Fibroblast of peridontal ligament (primary cell): ENCODE data around the gene OGFOD3.
A peak's percentile ranks its signal among the peaks of the same experiment; 100 is the strongest.
"Not testable (repeated sequence)": the region's sequence is repeated elsewhere in the genome, so short reads cannot be mapped to it uniquely, and the experiment has no call there.

Experiments used
- DNase-seq: peaks from one replicate; pipeline ENCODE4 v3.0.0-alpha.2; 2010; ENCODE audit errors: extremely low read depth

OGFOD3 gene

DNA sequence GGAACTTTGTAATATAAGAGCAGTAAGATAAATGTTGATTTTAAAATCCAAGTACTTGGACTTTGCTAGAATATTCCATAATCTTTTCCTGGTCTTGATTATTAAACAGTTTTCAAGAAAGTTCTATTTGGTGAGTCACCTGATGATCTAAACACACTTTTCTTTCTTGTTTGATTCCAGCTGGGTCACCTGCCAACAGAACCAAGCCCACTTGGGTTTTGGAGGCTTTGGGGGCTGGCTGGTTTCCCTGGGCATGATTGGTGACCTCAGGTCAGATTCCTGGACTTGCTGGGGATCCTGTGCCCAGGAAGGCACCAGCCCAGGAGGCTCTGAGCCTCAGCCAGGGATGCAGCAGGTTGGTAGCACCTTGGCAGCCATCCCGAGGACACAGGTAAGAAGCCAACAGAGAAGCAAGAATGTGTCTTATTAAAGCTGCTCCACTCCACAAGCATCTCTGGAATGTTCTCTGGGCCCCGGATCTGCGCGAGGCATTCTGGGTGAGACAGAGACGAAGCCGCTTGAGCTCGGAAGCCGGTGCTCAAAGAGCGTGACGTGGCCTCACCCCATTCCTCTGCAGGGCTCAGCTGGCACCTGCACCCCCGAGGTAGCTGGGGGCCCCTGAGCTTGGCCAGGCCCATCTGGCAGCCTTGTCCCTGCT lies 62.5 kb downstream of the OGFOD3 start:
- DNase-seq = no peak

DNA sequence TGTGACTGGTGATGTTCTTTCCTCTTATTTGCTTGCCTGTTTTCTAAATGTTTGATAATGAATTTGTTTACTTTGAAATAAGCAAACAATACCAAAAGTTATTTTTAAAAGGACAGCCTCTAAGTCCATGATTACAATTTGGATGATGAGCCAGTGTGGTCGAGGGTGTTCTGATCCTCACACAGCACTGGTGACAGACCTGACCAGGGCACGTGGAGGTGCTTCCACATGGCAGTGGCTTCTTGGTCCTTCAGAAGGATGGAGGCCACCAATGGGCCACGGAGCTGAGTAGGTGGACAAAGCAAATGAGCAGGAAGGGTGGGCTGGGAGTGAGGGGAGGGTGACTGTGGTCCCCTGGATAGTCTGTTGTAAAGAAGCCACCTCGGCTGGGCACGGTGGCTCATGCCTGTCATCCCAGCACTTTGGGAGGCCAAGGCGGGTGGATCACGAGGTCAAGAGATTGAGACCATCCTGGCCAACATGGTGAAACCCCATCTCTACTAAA lies 63.5 kb downstream of the OGFOD3 start:
- no peak for DNase-seq

DNA sequence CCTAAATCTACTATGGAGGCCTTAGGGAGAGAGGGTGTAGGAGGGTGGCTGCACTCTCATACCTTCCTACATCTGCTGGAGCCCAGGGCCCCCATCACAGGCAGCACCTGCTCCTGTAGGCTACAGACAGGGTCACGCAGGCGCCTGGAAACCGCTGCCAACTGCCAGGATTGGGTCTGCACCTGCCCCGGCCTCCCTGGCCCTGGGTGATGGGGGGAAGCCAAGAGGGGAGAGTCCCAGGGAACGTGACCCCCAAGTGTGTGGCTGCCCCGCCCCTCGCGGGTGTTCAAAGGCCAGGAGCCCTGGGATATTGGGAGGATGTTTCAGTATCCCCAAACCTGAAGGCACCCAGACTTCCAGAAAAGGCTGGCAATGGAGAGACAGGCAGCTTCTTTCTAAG lies 64.9 kb downstream of the OGFOD3 start:
- no peak for DNase-seq

DNA sequence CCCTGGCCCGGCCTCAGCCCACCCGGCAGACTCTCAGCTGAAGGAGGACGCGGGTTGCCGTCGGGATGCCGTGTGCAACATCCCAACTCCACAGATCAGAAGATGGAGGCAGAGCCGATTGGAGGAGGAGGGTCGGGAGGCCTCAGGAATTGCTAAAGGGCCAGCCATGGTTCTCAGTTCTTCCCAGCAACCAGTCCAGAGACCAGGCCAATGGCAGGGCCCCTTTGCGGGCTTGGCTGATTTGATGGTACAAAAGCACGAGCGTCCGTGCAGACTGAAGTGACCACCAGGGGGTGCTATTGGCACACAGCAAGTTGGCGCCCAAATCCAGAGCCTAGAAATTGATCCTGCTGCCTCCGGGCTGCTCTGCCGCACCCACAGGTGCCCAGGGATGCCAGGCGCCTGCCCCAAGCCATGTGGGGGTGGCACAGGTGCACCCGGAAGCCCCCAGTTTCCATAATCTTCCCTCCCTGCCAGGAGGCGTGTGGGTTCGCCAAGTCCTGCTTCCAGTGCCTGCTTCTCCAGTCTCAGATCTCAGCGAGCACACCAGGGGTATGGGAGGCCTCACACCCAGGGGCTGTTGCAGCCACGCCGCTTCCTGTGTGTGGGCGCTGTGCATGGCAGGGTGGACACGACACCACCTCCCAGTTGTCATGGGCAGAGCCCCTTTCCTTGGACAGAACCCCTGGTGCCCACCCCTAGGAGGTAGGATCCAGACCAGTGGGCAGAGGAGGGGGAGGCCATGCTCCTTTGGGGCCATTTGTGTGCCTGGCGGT lies 66.5 kb downstream of the OGFOD3 start:
- peak; percentile 90 for DNase-seq

DNA sequence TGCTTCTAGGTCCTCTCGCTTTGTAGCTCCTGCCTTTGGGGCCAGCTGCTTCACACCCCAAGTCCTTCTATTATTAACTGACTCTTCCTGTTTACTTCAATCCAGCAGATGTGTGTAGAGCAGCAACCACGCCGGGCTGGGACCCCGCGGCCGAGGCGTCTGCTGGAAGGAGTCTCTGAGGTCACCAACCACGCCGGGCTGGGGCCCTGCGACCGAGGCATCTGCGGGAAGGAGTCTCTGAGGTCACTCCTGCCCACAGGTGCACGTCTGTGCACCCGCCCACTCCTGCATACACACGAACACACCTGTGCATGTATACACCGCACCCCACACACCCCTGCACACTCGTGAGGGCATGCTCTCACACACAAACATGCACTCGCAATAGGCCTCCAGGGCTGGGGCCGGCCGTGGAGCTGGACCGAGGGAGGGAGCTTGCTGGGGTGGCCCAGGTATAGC lies 67.1 kb downstream of the OGFOD3 start:
- no peak for DNase-seq

DNA sequence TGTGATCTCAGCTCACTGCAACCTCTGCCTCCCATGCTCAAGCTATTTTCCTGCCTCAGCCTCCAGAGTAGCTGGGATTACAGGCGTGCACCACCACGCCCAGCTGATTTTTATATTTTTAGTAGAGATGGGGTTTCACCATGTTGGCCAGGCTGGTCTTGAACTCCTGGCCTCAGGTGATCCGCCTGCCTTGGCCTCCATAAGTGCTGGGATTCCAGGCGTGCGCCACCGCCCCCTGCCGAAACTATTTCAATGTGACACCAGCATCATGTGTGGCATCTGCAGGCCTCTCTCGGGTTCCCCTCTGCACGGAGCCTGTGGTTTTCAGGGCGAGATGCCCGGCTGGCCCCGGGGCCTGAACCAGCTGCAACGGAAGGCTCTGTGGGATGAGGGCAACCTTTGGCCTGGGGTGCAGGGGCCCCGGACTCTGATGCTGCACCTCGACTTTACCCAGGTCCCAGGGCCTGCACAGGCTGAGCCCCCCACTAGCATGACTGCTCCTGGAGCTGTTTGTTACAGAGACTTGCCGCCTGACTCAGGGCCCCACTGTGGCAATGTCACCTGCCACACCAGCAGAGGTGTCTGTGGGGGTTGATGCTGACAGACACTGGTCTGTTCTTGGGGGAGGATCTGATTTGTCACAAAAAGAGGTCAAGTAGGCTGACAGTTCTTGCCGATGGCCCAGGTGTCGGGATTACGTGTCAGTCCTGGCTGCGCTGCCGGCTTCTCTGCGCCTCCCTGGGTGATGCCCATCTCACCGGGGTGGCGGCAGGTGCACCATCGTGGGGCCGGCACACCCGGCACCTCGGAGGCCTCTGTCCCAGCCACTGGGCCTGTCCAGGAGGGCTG lies 68.0 kb downstream of the OGFOD3 start:
- no peak for DNase-seq

DNA sequence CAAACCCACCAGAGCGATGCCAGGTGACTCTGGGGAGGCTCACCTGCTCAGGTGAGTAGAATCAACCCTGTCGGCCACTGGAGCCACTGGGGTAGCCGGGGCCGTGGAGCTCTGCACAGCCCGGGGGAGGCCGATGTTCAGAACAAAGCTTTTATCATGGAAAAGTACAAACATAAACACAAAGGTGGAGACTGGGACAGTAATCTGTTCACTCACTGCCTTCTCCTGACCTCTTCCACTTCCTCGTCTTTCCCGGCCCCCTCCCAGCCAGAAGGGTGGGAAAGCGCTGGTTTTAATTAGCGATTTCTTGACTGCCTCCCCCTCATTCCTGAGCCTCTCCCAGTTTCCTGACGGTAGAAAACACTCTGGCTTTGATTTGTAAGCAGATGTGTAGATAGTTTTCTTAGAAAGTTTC lies 69.1 kb downstream of the OGFOD3 start:
- peak; percentile 77 for DNase-seq

DNA sequence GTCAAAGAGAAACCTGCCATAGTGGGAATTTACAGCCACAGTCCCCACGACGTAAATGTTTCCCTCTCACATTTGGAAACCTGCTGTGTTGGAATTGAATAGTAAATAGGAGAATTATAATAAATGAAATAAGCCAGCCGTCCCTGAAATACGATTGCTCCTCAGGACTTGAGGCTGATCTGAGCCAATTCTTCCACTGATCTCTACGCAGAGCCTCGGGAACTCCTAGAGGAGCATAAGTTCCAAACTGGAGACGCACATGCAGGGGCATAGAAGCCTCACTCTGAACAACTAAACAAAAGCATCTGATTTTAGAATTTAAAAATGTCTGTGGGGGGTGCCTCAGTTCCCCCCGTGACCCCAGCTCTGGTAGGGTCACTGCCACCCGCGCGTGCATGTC lies 69.5 kb downstream of the OGFOD3 start:
- DNase-seq = peak; percentile 41

DNA sequence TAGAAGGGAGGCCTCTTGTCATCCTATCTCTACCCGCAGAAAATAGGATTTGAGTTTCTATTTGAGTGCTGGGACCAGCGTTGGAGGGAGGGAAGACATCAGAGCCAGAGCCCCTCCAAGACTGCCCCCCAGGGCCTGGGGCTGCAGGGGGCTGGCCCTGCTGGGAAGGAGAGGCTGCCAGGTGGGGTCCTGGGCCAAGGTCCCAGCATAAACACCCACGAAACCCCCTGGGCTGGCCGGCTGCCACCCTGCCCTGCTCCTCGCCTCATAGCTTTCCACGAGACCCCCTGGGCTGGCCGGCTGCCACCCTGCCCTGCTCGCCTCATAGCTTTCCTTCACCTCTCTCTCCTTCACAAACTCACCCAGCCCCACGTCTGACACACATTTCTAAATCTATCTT lies 70.0 kb downstream of the OGFOD3 start:
- DNase-seq = no peak

DNA sequence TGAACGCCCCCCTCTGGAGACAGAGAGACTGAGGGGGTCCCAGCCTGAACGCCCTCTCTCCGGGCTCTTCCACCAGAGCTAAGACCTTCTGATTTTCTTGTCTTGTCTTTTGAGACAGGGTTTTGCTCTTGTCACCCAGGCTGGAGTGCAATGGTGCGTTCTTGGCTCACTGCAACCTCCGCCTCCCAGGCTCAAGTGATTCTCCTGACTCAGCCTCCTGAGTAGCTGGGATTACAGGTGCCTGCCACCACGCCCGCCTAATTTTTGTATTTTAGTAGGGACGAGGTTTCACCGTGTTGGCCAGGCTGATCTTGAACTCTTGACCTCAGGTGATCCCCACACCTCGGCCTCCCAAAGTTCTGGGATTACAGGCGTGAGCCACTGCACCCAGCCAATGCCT lies 70.4 kb downstream of the OGFOD3 start:
- not testable (repeated sequence) for DNase-seq

DNA sequence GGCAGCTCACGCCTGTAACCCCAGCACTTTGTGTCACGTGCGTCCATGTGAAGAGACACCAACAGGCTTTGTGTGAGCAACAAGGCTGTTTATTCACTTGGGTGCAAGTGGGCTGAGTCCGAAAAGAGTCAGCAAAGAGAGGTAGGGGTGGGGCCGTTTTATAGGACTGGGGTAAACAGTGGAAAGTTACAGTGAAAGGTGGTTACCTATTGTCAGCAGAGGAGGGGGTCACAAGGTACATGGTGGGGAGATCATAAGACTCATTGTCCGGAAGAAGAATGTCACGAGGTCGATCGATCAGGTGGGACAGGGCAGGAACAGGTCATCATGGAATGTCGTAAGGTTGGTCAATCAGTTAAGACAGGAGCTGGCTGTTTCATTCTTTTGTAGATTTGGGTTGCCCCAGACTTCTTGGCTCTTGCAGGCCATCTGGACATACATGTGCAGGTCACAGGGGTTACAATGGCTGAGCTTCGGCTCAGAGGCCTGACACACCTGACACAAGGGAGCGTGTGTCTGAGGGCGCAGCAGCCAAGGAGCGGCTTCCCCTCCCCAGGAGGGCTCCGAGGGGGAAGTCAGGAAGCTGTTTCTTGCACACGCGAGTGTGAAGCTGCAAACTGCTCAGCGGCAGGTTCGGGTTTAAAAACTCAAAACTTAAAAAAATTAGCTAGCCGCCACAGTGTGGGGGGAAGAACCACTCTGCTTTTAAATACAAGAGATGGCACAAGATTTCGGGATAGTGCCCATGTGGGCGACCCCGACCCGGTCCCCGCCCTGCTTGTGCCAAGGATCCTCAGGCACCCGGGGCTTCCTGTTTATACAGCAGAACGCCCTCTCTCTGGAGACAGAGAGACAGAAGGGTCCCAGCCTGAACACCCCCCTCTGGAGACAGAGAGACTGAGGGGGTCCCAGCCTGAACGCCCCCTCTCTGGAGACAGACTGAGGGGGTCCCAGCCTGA lies 71.8 kb downstream of the OGFOD3 start:
- no peak for DNase-seq

DNA sequence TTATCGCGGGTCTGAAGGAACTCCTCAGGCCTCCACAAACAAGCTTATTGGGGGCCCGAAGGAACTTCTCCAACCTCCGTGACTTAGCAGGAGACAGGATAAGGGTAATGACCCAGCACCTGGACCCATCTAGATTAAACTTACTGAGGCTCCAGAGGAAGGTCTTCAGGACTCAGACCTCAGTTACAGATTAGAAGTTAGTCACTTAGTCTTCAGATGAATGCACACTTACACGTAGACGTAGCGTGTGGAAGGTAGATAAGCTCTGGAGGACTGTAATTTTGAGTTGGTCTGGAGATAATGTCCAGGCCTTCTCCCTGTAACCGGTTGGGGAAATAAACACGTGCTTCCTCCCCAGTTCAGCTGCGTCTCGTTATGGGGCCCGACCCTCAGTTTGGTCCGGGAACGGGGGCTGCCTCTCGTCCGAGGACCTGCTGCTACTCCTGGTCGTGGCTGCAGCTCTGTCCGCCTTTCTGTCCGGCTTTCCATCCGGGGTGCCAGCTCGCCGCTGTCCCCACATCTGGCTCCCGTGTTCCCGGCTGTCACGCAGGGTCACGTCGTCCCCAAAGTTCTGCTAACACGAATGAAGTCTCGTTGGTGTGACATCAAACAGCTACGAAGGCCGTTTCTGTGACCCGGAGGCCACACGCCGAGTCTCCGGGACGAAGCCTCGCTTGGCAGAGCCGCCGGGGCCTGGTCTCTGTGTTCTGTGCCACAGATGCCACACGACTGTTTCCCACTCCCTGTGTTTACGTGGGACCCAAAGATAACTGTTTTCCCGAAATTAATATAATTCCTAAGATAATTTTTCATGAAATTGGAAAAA lies 73.0 kb downstream of the OGFOD3 start:
- DNase-seq = no peak

DNA sequence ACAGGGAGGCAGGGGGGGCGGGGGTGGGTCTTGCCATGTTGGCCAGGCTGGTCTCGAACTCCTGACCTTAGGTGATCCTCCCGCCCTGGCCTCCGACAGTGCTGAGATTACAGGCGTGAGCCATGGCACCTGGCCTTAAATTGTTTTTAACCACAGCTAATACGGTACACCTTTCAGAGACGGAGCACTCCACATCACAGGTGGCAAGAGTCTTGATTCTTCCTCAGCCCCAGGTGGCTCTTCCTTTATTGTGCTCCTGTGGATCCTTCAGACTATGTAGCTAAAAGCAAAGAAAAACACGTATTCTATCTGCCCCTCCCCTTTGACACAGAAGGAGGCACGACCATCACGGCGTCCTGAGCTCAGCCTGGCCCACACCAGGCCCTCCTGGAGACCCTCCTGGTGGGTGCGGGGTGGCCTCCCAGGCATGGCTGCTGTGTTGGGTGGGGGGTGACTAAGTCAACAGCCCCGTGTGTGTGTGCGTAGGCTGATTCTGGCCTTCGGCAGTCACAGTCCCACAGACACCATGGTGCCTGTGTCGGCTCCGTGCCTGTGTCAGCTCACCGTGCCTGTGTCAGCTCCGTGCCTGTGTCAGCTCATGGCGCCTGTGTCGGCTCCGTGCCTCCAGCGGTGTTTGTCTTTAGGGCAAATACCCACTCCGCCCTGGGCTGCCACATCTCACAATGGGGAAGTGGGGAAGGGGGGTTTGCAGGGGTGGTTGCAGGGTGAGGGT lies 74.0 kb downstream of the OGFOD3 start:
- no peak for DNase-seq

DNA sequence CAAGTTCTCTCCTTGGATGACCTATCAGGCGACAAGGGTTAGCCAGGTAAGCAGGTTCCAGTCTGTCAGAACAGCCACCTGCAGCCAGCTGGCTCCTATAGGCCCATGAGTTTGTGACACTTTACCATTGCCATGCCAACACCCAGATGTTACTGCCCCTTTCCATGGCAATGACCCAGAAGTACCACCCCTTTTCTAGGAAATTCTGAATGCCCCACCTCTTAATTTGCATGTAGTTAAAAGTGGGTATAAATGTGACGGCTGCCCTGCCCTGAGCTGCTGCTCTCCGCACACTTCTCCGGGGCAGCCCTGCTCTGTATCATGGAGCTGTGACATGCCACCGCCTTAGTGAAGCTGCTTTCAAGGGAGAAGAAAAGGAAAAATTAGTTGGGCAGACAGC lies 74.8 kb downstream of the OGFOD3 start:
- no peak for DNase-seq

DNA sequence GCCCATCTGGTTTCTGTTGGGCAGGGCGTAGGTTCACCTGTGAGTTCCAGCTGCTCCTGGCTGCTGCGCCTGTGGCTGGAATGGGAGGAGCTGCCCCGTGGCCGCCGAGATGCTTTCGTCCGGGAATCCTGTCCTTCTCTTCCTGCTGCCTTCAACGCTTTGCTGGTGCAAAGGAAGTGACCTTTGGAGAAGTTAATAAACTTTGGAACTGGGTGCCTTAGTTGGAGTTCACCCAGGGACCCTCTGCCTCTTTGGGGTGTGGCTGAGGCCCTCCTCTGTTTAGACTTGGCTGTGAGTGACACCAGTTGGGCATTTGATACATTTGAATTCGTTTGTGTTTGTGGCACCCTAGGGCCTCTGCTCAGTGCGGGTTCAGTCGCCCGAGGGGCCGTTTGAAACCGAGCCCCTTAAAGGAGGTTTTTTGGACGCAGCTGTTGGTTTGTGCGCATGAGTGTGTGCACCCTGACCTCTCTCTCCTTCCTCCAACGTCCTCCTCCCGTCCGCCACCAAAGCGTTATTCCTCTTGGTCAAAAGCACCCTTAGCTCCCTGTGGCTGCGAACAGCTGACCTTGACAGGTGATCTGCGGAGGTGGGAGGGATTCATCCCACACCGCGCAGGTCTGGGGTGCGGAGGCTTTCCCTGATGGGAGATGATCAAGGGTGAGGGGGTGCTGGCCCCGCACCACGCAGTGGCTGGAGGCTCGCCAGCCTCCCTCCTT lies 75.9 kb downstream of the OGFOD3 start:
- no peak for DNase-seq

DNA sequence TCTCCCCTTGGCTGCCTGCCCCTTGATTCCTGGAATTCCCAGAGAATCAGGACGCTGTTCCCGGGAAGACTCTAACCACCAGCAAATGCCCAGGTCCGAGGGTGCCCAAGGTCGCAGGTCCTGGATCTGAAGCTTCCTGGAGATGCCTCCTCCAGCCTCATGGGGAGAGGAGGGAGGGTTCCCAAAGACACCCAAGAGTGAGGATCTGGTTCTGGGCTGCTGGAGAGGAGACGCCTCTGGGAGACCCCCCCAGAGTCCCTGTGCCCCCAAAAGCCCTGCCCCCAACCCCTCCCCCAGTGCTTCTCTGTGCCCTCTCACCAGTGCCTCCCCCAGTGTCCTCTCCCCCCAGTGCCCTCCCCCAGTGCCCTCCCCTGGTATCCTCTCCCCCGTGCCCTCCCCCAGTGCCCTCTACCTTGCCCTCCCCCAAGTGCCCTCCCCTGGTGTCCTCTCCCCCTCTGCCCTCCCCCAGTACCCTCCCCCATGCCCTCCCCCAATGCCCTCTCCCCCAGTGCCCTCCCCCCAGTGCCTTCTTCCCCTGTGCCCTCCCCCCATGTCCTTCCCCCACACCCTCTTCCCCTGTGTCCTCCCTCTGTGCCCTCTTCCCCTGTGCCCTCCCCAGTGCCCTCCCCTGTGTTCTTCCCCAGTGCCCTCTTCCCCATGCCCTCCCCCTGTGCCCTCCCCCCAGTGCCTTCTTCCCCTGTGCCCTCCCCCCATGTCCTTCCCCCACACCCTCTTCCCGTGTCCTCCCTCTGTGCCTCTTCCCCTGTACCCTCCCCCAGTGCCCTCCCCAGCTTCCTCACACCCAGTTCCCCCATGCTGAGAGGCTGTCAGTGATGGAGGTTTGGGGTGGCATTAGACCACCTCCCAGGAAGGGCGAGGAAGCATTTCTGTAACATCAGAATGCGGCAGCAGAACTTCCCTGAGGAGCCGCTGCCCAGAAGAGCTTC lies 78.5 kb downstream of the OGFOD3 start:
- DNase-seq = no peak
